ENCODE results near the gene DPP6.

GRCh38 chr7:154729056-154729455 is 676.9 kb downstream of the DPP6 start:
- no peak for TF ChIP-seq CTCF (IDR thresholded peaks at IDR 0.05)
- no peak for TF ChIP-seq POLR2A (IDR thresholded peaks at IDR 0.05)
